Renal pelvis (tissue), 4 donors: ENCODE data around the gene LGALS1. TPM values are rescaled to one million over a fixed set of nuclear protein-coding genes. Genes with fewer than 3 reads are reported as not detected.
A peak's percentile ranks its signal among the peaks of the same experiment; 100 is the strongest.

Experiments used
- DNase-seq: peaks from one replicate; pipeline ENCODE4 v3.0.0-alpha.2; 2013
- polyA plus RNA-seq, 3 donors: library from polyadenylated mRNA; unstranded; fragments of 120-200 nt; gene quantifications; one replicate each; pipeline ENCODE4 v1.2.1, GENCODE V29; 2013; ENCODE audit not compliant: insufficient read length in 3 of 3

Gene LGALS1
- polyA plus RNA-seq, 3 donors, result 374 to 538 (median 428) TPM

DNA sequence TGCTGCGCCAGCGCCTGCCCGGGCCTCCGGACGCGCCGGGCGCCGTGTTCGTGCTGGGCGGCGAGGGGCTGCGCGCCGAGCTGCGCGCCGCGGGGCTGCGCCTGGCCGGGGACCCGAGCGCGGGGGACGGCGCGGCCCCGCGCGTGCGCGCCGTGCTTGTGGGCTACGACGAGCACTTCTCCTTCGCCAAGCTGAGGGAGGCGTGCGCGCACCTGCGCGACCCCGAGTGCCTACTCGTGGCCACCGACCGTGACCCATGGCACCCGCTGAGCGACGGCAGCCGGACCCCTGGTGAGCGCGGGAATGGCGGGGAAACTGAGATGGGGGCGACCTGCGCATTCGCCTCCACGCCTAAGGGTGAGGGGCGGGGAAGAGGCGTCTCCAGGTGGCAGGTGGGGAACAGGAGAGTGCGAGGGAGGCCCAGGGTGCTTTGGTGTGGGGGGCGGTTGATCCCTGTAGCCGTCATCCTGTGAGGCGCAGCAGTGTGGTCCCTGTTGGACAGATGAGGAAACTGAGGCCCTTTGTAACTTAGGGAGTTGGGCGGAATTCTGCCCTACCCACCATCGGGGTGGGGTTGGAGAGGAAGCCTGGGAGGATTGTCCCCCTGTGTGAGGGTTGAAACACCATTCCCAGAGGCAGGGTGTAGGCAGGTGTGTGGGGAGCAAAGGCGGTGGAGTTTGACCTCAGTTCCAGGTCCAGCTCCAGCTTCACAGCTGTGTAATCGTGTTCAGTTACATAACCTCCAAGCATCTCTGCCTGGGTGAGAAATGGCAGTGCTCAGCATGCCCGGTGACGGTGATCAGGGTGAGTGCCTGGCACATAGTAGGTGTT lies 16.2 kb upstream of the LGALS1 start:
- DNase-seq, result no peak

DNA sequence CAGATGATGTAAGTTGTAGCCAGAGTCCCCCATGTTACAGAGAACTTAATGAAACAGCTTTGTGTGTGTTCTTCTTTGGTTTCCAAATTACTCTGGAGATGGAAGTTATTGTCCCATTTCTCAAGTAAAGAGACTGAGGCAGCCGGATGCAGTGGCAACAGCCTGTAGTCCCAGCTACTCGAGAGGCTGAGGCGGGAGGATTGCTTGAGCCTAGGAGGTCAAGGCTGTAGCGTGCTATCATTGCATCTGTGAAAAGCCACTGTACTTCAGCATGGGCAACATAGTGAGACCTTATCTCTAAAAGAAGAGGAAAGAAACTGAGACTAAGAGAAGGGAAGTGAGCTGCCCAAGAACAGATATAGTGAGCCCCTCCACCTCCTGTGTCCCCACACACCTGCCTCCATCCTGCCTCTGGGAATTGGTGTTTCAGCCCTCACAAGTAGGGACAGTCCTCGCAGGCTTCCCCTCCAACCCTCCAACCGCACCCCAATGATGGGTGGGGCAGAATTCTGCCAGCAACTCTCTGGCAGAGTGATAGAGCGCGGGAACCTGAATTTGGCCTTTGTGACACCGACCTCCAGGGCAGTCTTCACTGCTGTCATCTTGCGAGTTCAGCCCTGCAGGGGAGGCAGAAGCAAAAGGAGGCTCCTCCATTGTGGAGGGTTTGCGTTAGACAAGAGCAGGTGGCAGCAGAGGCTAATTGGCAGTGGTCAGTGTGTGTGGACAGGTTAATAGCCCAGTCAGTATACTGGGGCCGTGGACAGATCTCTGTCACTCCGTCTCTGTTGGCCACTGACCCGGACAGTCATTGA lies 15.3 kb upstream of the LGALS1 start:
- no peak for DNase-seq

DNA sequence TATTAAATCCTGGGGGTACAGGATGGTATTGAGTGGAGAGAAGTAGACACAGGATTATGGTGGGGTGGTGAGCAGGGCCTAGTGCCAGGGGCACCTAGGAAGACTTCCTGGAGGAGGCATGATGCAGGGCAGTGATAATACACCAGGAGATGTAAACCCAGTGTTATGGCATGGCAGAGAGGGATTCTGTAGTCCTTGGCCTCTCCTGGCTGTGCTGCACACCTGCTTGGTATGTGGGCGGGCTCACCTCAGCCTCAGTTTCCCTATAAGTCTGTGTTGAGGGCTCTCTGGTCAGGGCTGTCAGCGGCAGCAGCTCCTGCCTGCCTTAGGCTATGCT lies 14.8 kb upstream of the LGALS1 start:
- no peak for DNase-seq

DNA sequence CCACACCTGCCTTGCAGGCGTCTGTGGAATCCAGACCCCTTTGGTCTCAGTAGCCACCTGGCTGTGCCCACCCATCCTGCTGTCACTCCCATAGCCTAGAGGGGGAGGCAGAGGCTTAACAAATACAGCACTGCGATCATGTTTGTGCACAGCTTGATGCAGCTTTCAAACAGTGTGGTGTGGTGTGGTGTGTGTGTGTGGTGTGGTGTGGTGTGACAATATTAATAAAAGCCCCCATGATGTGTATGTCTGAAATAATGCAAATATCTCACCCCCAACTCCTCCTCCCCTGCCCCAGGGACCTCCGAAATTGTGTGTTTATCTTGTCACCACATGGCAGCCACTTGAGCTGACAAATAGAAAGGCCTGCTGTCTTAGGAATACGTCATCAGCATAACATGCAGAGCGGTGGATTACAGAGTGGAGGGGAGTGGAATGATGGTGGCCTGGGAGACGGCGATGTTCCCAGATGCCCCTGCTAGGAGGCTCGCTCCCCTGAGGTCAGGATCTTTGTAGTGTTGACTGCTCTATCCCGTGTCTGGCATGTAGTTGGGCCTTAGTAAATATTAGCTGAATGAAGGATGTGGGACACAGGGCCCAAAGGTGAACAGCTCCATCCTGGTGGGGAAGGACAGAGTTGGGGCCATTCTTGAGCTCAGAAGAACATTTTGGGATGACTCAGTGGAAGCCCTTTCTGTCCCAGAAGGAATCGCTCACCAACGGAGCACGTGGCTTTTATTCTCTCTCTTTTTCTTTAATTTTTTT lies 14.1 kb upstream of the LGALS1 start:
- DNase-seq, result no peak

DNA sequence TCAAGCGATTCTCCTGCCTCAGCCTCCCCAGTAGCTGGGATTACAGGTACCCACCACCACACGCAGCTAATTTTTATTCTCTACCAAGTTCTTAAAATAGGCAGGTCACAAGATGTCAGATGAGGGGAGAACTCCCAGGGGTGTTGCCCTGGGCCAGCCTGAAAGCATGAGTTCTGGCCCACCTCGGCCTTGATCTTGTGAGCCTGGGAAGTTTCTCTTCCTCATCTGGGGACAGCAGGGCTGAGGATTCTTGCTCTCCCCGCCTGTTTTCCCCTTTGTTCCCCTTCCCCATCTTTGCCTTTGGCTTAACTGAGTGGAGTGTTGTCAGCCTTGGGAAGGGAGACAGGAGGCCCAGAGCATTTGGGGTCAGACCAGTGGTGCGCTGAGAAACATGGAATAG lies 13.4 kb upstream of the LGALS1 start:
- no peak for DNase-seq

DNA sequence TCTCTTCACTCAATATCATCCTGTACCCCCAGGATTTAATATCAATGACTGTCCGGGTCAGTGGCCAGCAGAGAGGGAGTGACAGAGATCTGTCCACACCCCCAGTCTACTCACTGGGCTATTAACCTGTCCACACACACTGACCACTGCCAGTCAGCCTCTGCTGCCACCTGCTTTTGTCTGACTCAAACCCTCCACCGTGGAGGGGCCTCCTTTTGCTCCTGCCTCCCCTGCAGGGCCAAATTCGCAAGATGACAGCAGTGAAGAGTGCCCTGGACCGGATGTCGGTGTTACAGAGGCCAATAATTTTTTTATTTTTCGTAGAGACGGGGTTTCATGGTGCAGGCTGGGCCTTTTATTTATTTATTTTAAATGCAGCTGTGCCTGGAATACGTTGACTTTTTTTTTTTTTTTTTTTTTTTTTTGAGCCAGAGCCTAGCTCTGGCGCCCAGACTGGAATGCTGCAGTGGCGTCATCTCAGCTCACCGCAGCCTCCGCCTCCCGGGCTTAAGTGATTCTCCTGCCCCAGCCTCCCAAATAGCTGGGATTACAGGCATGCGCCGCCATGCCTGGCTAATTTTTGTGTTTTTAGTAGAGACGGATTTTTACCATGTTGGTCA lies 11.8 kb upstream of the LGALS1 start:
- no peak for DNase-seq

DNA sequence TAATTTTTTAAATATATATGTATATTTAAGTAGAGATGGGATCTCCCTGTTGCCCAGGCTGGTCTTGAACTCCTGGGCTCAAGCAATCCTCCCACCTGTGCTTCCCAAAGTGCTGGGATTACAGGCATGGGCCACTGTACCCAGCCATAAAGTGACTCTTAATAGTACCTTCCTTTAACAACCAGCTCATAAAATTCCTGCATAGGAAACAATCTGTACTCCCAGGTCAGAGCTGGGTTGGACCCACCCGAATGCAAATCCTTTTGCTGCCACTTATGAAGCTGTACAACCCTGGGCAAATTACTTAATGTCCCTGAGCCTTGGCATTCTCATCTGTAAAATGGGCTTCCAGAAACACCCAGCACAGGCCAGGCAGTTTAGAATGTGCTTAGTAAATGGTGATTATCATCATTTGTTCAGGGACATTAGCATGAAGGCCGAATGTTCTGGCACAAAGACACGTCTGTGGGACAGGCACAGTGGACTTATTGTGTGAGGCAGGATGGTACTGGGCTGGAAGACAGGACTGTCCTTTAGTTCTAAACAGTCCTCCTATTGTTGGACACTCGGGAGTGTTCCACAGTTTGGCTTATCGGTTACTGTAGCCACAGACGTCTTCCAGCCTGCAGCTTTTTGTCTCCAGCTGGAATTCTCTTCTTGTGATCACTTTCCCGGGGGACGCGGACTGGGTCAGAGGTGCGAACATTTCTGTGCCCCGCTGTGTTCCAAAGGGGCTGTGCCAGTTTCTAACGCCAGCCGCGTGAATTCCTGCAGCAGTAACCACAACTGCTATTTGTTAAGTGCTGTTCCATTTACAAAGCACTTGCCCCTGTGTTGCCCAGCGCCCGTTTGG lies 11.0 kb upstream of the LGALS1 start:
- no peak for DNase-seq

DNA sequence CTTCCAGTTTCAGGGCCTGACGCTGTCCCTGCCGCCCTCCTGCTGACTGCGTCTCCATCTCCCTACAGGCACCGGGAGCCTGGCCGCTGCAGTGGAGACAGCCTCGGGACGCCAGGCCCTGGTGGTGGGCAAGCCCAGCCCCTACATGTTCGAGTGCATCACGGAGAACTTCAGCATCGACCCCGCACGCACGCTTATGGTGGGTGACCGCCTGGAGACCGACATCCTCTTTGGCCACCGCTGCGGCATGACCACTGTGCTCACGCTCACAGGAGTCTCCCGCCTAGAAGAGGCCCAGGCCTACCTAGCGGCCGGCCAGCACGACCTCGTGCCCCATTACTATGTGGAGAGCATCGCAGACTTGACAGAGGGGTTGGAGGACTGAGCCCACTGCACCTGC lies 9.9 kb upstream of the LGALS1 start:
- no peak for DNase-seq

DNA sequence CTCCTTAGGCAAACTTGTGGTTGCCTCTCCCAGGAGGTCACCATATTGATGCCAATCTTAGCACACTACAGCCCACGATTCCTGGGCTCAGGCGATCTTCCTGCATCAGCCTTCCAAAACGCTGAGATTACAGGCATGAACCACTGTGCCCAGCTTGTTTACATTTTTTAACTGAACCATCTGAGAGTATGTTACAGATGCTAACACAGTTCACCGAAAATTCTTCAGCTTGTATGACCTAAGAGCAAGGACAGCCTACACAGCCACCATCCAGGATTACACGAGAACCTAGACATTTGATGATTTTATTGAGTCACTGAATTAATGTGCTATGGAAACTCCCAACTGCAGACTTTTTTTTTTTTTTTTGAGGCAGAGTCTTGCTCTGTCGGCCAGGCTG lies 5.8 kb upstream of the LGALS1 start:
- DNase-seq, result no peak

DNA sequence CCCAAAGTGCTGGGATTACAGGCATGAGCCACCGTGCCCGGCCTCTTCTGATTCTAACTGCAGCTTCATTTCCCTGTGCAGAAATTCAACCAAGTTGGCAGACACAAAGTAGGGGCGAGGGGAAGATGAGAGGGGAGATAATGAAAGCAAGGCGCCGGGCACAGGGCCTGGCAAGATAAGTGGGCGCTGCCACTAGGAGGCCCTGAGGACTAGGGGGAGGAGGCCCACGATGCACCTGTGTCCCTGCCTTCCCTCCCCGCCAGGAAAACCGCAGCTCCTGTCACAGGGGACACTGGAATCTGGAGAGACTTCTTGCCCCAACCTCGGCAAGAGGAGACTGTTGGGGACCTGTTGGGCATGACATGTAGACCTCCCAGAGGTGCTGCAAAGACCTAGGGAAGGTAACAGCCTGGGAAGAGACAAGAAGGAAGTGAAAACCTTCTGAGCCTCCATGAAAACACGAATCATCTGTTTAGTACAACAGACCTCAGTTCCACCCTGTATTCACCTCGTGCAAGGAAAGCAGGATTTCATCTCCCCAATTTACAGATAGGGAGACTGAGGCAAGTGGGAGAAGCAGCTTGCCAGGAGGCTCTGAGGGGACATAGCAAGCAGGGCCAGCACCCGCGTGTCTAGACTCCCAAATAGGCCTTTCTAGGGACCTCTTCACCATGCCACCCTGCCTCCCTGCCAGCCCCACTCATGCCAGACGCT lies 3.1 kb upstream of the LGALS1 start:
- no peak for DNase-seq

DNA sequence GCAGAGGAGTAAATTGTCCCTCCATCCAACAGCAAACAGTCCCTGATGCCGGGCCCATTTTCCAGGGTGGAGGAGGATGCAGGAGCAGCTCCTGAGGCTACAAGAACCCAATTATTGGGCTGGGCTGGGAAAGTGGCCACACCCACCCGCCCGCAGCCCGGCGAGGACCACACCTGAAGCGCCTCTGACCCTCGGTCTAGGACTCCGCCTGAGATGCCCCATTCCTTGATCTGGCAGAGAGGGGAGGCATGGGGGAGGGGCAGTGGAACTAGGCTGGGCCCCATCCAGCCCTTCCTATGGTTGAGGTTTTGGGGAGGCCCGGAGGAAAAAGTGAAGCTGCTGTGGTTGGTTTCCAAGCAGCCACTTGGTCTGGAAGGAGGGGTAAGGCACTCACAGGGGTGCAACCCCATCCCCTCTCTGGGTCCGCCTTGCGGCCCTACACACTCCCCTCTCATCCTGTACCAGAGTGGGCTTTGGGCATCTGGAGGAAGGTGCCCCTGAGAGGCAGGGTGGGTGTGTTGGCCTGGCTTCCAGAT lies 2.4 kb upstream of the LGALS1 start:
- DNase-seq, result no peak

DNA sequence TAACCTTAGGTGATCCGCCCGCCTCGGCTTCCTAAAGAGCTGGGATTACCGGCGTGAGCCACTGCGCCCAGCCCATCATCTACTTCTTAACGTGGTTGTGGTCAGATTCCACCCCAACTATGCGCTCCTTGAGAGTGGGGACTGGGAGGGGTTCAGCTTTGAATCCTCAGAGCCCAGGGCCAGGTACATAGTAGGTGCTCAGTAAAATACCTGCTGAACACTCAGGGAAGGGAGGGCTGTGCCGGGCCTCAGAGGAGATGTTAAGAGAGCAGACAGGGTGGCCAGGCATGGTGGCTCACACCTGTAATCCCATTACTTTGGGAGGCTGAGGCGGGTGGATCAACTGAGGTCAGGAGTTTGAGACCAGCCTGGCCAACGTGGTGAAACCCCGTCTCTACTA lies 1.2 kb upstream of the LGALS1 start:
- no peak for DNase-seq

DNA sequence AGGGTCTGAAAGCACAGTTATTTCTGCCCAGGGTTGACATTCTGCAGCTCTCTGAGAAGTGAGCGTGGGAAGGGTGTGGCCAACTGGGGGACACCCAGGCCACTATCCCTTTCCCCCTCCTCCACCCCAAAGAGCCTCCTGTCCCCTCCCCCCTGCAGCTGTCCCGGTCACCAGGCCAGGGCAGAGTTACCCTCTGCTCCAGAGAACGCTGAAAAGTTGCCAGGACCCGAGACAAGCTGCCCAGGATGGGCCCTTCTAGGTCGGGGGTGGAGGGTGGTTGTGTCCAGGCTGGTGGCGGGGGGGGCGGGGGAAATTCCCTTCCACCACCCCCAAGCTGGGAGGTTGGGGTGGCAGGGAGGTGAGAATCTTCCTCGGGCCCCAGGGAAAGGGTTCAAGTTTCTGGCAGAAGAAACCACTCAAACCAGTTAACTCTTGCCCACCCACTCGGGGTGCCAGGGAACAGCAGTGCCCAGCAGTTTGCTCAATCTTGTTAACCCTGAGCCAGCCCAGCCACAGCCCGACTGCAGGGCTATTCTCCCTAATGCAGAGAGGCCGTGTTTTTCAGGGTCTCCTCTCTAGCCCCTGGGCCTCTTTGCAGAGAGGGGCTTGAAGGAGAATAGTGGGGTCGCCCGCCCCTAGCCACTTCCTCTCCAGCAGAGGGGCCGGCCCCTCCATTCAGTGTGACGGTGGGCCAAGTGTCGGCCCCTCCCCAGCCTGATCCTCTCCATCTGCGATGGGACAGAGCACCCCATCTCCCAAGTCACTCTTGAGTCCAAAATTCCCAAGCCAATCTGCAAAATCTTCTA lies 697 bp downstream of the LGALS1 start:
- no peak for DNase-seq

DNA sequence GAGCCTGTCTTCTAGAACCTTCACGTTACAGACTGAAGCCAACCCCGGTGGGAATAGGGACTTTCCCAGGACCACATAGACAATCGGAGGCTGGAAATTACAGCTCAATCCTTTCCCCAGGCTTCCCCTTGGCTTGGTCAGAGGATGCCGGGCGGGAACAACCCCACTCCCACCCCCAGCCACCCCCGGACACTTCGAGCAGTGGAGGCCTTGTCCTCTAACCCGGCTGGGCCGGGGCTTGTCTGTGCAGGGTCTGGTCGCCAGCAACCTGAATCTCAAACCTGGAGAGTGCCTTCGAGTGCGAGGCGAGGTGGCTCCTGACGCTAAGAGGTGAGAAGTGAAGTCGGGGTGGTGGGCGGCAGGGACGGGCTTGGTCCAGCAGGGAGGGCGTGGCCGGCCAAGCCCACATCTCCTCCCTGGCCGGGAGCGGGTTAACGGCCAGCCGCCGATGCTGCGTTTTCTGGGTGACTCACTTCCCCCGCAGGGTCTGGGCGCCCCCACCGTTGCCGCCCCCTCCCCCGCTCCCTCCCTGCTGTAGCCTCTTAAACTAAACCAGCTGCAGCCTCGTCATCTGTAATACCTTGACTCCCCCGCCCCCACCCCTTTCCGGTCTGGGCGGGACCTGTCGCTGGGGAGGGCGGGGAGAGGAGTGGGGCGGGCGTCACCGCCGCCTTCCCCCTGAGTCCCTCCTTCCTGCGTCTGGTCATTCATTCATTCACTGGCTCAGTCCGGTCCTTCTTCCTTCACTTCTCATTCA lies 1.5 kb downstream of the LGALS1 start:
- DNase-seq, result peak; percentile 91

DNA sequence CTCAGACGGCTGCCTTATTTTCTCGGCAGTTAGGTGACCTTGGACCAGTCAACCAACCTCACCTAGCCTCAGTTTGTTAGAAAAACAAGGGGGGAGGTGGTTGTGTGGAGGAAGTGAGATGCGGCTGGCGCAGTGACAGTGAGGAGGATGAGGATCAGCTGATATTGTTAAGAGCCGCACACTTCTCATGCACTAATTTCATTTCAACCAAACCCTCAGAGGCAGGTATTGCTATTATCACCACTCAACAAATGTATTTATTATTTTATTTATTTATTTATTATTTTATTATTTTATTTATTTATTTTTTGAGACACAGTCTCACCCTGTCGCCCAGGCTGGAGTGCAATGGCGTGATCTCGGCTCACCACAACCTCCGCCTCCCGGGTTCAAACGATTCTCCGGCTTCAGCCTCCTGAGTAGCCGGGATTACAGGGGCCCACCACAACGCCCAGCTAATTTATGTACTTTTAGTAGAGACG lies 2.1 kb downstream of the LGALS1 start:
- DNase-seq, result no peak

DNA sequence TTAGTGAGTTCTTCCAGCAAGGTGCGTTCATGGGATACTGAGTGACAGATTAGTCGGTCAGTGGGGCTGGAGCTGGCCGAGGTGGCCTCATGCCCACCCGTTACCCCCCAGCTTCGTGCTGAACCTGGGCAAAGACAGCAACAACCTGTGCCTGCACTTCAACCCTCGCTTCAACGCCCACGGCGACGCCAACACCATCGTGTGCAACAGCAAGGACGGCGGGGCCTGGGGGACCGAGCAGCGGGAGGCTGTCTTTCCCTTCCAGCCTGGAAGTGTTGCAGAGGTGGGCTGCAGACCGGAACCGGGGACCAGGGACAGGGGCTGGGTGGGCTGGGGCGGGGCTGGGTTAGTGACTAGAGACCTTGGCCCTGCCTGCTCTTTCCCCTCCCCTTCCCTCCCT lies 2.9 kb downstream of the LGALS1 start:
- DNase-seq, result no peak

DNA sequence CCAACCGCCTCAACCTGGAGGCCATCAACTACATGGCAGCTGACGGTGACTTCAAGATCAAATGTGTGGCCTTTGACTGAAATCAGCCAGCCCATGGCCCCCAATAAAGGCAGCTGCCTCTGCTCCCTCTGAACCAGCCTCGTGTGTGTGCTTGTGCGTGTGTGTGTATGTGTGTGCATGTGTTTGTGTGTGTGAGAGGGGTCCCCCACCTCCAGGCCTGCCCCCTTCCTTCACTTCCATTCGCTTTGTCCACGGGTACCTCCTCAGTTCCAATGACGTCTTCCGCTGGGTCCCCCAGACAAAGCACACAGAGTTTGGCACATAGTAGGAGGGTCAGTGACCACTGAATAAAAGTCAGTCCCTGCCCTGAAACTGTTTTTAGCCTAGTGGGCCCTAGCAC lies 4.2 kb downstream of the LGALS1 start:
- no peak for DNase-seq

DNA sequence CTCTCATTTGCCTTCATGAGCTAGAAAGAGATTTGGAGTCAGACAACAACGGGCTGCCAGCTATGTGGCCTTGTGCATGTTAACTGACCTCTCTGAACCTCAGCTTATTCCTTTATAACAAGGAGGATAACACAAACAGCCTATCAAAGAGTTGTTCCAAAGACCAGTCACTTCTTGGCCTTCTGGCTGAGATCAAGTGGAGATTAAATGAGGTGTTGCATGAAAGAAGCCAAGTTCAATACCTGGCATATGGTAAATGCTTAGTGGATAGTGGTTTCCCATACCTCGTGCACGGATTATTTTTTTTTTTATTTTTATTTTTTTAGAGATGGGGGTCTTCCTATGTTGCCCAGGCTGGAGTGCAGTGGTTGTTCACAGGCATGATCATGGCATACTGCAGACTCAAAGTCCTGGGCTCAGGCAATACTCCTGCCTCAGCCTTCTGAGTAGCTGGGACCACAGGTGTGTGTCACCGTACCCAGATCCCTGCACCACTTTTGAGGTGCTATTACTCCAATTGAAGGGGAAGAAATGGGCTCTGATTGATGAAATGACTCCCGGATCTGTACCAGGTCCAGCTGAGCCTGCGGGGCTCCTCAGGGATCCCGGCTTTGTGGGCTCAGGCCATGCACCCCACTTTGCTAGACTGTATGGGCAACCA lies 4.9 kb downstream of the LGALS1 start:
- no peak for DNase-seq
